SU-DHL-6 (cell line): ENCODE data around the gene NLRP8.

ENCODE experiments used
- CTCF ChIP-seq: fragments of 200-600 bp; sonication (generic); IDR thresholded peaks from one replicate; pipeline ENCODE4 v1.5.1; 2017; ENCODE audit warnings: antibody characterized with exemption, mild to moderate bottlenecking, low read length, moderate library complexity; ENCODE audit not compliant: insufficient read depth, poor library complexity, severe bottlenecking
- EZH2phosphoT487 ChIP-seq: fragments of 200-600 bp; sonication (generic), shearing (Covaris generic); conservative IDR thresholded peaks from 2 replicates; pipeline ENCODE4 v1.6.1; 2018; ENCODE audit warnings: mild to moderate bottlenecking, antibody characterized with exemption, low read length, moderate library complexity, mixed read lengths

GRCh38 chr19:55959996-55960675 lies 12.5 kb downstream of the NLRP8 start:
- TF ChIP-seq CTCF = no peak
- no peak for TF ChIP-seq EZH2phosphoT487
